Amniotic stem cell (primary cell): Measurements from ENCODE around the gene ZNF423.

Experiments used
- DNase-seq: peaks from one replicate; lab custom pipeline; 2025; lab: John Stamatoyannopoulos, UW

The ZNF423 gene

GRCh38 chr16:49639739-49640431 is 216.0 kb downstream of the ZNF423 start:
- DNase-seq, result no peak

- DNase-seq, result no peak
These were observed 217.0 kb downstream of the ZNF423 start for GRCh38 chr16:49638673-49639610.

- no peak for DNase-seq
These were observed 217.8 kb downstream of the ZNF423 start for GRCh38 chr16:49637933-49638672.

GRCh38 chr16:49637511-49637910 is 218.4 kb downstream of the ZNF423 start:
- no peak for DNase-seq

GRCh38 chr16:49636608-49637007 is 219.3 kb downstream of the ZNF423 start:
- DNase-seq, result no peak

GRCh38 chr16:49635591-49636581 is 220.0 kb downstream of the ZNF423 start:
- no peak for DNase-seq

GRCh38 chr16:49635009-49635350 is 220.9 kb downstream of the ZNF423 start:
- no peak for DNase-seq

GRCh38 chr16:49634235-49635008 is 221.5 kb downstream of the ZNF423 start:
- DNase-seq, result no peak

- DNase-seq, result no peak
These were observed 223.1 kb downstream of the ZNF423 start for GRCh38 chr16:49632795-49633184.

GRCh38 chr16:49632086-49632794 is 223.7 kb downstream of the ZNF423 start:
- no peak for DNase-seq

- DNase-seq, result no peak
These were observed 224.5 kb downstream of the ZNF423 start for GRCh38 chr16:49631187-49632041.

- no peak for DNase-seq
These were observed 225.1 kb downstream of the ZNF423 start for GRCh38 chr16:49630783-49631182.

- DNase-seq, result no peak
These were observed 226.1 kb downstream of the ZNF423 start for GRCh38 chr16:49629851-49630250.

GRCh38 chr16:49628148-49628547 is 227.8 kb downstream of the ZNF423 start:
- DNase-seq, result no peak

- DNase-seq, result no peak
These were observed 230.4 kb downstream of the ZNF423 start for GRCh38 chr16:49625311-49626065.

- no peak for DNase-seq
These were observed 232.2 kb downstream of the ZNF423 start for GRCh38 chr16:49623501-49624266.
